ENCODE data around the gene IDUA. TPM values are rescaled to one million over a fixed set of nuclear protein-coding genes. Genes with fewer than 3 reads are reported as not detected.
"Not testable (repeated sequence)": the region's sequence is repeated elsewhere in the genome, so short reads cannot be mapped to it uniquely, and the experiment has no call there.

IDUA gene
- total and polyA plus RNA-seq, 4 donors = 7.5 to 66.5 (median 21.6) TPM

- TF ChIP-seq, protein P1, sequence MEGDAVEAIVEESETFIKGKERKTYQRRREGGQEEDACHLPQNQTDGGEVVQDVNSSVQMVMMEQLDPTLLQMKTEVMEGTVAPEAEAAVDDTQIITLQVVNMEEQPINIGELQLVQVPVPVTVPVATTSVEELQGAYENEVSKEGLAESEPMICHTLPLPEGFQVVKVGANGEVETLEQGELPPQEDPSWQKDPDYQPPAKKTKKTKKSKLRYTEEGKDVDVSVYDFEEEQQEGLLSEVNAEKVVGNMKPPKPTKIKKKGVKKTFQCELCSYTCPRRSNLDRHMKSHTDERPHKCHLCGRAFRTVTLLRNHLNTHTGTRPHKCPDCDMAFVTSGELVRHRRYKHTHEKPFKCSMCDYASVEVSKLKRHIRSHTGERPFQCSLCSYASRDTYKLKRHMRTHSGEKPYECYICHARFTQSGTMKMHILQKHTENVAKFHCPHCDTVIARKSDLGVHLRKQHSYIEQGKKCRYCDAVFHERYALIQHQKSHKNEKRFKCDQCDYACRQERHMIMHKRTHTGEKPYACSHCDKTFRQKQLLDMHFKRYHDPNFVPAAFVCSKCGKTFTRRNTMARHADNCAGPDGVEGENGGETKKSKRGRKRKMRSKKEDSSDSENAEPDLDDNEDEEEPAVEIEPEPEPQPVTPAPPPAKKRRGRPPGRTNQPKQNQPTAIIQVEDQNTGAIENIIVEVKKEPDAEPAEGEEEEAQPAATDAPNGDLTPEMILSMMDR (IDR thresholded peaks at IDR 0.05; ENCODE audit: control extremely low read depth, extremely low read depth) = no peak
- H3K36me3 ChIP-seq (ENCODE audit: control insufficient read depth in 4 of 4, insufficient read depth in 4 of 4, low read length in 4 of 4) = no peaks in the 10 kb centered on the region
- no peak for DNase-seq
- no peak overlapping the region for H3K4me3 ChIP-seq
- H3K27ac ChIP-seq (ENCODE audit: low read depth in 1 of 2, low read length in 1 of 2) = no peak overlapping the region
- H3K9me3 ChIP-seq (ENCODE audit: control insufficient read depth in 4 of 4, insufficient read depth in 3 of 4, low read length in 3 of 4) = peaks cover 0 to 9% (median 0%) of the 10 kb centered on the region in 4 donors
- WGBS, 2 donors = 8 to 11% methylated on average over 23 to 25 of the region's 25 CpGs
- H3K27me3 ChIP-seq (ENCODE audit: control insufficient read depth in 3 of 3, insufficient read depth in 3 of 3, low read length in 2 of 3) = peaks cover 4 to 49% (median 23%) of the 10 kb centered on the region in 3 donors
- peaks cover 0 to 11% (median 4%) of the 10 kb centered on the region in 5 donors for H3K4me1 ChIP-seq (ENCODE audit: control insufficient read depth in 5 of 5, insufficient read depth in 5 of 5, low read length in 5 of 5)
- no peak overlapping the region for H3K9ac ChIP-seq (ENCODE audit: insufficient read depth in 1 of 2, low read length in 2 of 2)
- ATAC-seq (ENCODE audit: insufficient read depth, low FRiP score) = no peak
These were observed 10.1 kb downstream of the IDUA start for GRCh38 chr4:996997-997374.

GRCh38 chr4:997375-998071, 10.7 kb downstream of the IDUA start:
- ATAC-seq (ENCODE audit: insufficient read depth, low FRiP score) (no peak), DNase-seq (no peak)
- H3K4me3 ChIP-seq = no peak overlapping the region
- no peaks in the 10 kb centered on the region for H3K36me3 ChIP-seq (ENCODE audit: control insufficient read depth in 4 of 4, insufficient read depth in 4 of 4, low read length in 4 of 4)
- H3K27me3 ChIP-seq (ENCODE audit: control insufficient read depth in 3 of 3, insufficient read depth in 3 of 3, low read length in 2 of 3) = peaks cover 9 to 51% (median 25%) of the 10 kb centered on the region in 3 donors
- TF ChIP-seq, protein P1 (IDR thresholded peaks at IDR 0.05; ENCODE audit: control extremely low read depth, extremely low read depth) = no peak
- peaks cover 0 to 12% (median 2%) of the 10 kb centered on the region in 5 donors for H3K4me1 ChIP-seq (ENCODE audit: control insufficient read depth in 5 of 5, insufficient read depth in 5 of 5, low read length in 5 of 5)
- H3K27ac ChIP-seq (ENCODE audit: low read depth in 1 of 2, low read length in 1 of 2) = no peak overlapping the region
- peaks cover 0 to 11% (median 0%) of the 10 kb centered on the region in 4 donors for H3K9me3 ChIP-seq (ENCODE audit: control insufficient read depth in 4 of 4, insufficient read depth in 3 of 4, low read length in 3 of 4)
- no peak overlapping the region for H3K9ac ChIP-seq (ENCODE audit: insufficient read depth in 1 of 2, low read length in 2 of 2)
- WGBS, 2 donors = 2 to 5% methylated on average over 36 to 68 of the region's 68 CpGs

DNA sequence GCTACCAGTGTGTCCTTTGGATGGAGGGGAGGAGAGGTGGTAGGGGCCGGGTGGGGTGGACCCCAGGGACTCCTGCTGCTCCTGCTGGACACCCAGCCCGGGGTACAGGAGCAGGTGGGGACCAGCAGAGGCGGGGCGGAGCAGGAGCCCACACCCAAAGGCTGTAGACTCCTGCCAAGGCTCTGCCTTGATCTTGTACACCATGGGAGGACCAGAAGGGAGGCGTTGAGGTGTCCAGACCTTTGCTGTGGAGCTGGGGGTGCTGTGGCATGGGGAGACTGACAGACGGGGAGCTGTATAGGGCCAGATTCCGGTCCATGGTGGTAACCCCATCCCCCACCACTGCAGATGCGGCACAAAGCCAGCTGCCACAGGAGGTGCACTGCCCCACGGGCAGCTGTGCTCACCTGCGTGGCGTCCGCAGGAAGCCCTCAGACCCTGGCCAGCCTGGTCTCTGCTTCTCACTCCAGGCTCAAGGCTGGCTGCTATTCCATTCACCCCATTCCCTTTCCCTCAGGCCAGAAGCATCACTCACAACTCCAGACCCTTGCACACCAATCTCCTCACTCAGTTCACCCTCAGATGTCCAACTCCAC, 11.3 kb downstream of the IDUA start:
- Histone ChIP-seq H3K27ac (ENCODE audit: low read depth in 1 of 2, low read length in 1 of 2) (no peak overlapping the region), H3K9ac (ENCODE audit: insufficient read depth in 1 of 2, low read length in 2 of 2) (no peak overlapping the region), H3K4me1 (ENCODE audit: control insufficient read depth in 5 of 5, insufficient read depth in 5 of 5, low read length in 5 of 5) (peaks cover 0 to 16% (median 3%) of the 10 kb centered on the region in 5 donors), H3K9me3 (ENCODE audit: control insufficient read depth in 4 of 4, insufficient read depth in 3 of 4, low read length in 3 of 4) (peaks cover 0 to 11% (median 0%) of the 10 kb centered on the region in 4 donors), H3K27me3 (ENCODE audit: control insufficient read depth in 3 of 3, insufficient read depth in 3 of 3, low read length in 2 of 3) (peaks cover 9 to 51% (median 25%) of the 10 kb centered on the region in 3 donors), H3K36me3 (ENCODE audit: control insufficient read depth in 4 of 4, insufficient read depth in 4 of 4, low read length in 4 of 4) (no peaks in the 10 kb centered on the region), H3K4me3 (no peak overlapping the region)
- ATAC-seq (ENCODE audit: insufficient read depth, low FRiP score) (no peak), DNase-seq (no peak)
- 43 to 56% methylated on average over 12 of the region's 12 CpGs for WGBS, 2 donors
- TF ChIP-seq, protein P1 (IDR thresholded peaks at IDR 0.05; ENCODE audit: control extremely low read depth, extremely low read depth) = no peak

GRCh38 chr4:999240-999863, 12.5 kb downstream of the IDUA start:
- H3K27ac ChIP-seq (ENCODE audit: low read depth in 1 of 2, low read length in 1 of 2); DNase-seq; H3K36me3 ChIP-seq (ENCODE audit: control insufficient read depth in 4 of 4, insufficient read depth in 4 of 4, low read length in 4 of 4); H3K9ac ChIP-seq (ENCODE audit: insufficient read depth in 1 of 2, low read length in 2 of 2); ATAC-seq (ENCODE audit: insufficient read depth, low FRiP score); H3K4me3 ChIP-seq: not testable (repeated sequence)
- Histone ChIP-seq H3K27me3 (ENCODE audit: control insufficient read depth in 3 of 3, insufficient read depth in 3 of 3, low read length in 2 of 3) (peaks cover 14 to 60% (median 33%) of the 10 kb centered on the region in 3 donors), H3K4me1 (ENCODE audit: control insufficient read depth in 5 of 5, insufficient read depth in 5 of 5, low read length in 5 of 5) (peaks cover 0 to 20% (median 3%) of the 10 kb centered on the region in 5 donors), H3K9me3 (ENCODE audit: control insufficient read depth in 4 of 4, insufficient read depth in 3 of 4, low read length in 3 of 4) (peaks cover 0 to 11% (median 0%) of the 10 kb centered on the region in 4 donors)
- WGBS, 2 donors = 56 to 61% methylated on average over 16 to 21 of the region's 21 CpGs

All from lung (tissue), 12 donors.